Testis (tissue), 3 donors: Measurements from ENCODE around the gene FCER1G. TPM values are rescaled to one million over a fixed set of nuclear protein-coding genes. Genes with fewer than 3 reads are reported as not detected.

Source experiments
- DNase-seq: peaks from one replicate; pipeline ENCODE4 v3.0.0-alpha.2; 2019
- H3K27ac ChIP-seq, 2 donors: fragments of 200-600 bp; sonication (generic); one replicate each; pipeline ENCODE4 v1.5.1; 2019
- H3K27me3 ChIP-seq: fragments of 200-600 bp; sonication (generic); one replicate; pipeline ENCODE4 v1.5.1; 2019
- H3K36me3 ChIP-seq: fragments of 200-600 bp; sonication (generic); one replicate; pipeline ENCODE4 v1.5.1; 2017; ENCODE audit warnings: low read depth; ENCODE audit errors: missing control alignments
- H3K4me1 ChIP-seq: fragments of 200-600 bp; sonication (generic); one replicate; pipeline ENCODE4 v1.5.1; 2019
- H3K4me3 ChIP-seq, 2 donors: fragments of 200-600 bp; sonication (generic); one replicate each; pipeline ENCODE4 v1.5.1; 2017 to 2019
- H3K9me3 ChIP-seq: fragments of 200-600 bp; sonication (generic); one replicate; pipeline ENCODE4 v1.5.1; 2017
- CTCF ChIP-seq, 3 experiments: fragments of 450-650 bp in 2 of 3; fragments of 200-600 bp in 1 of 3; sonication (generic) in 1 of 3; IDR thresholded peaks; one replicate each; pipeline ENCODE4 v1.5.1; 2016 to 2019; ENCODE audit warnings: antibody characterized with exemption in 3 of 3, mild to moderate bottlenecking in 2 of 3, moderate library complexity in 1 of 3
- POLR2A ChIP-seq: fragments of 450-650 bp; IDR thresholded peaks from one replicate; pipeline ENCODE4 v1.6.1; 2017; ENCODE audit warnings: antibody characterized with exemption, mild to moderate bottlenecking, moderate library complexity
- WGBS, 2 donors: methylation state at CpG; one replicate each; pipeline ENCODE4 v1.1.5; 2018; 5-methylcytosine and 5-hydroxymethylcytosine counted together
- intact Hi-C: fragments of 100-400 bp; cut with DNase I; formaldehyde crosslinking; loops from one replicate; pipeline ENCODE4 v1.15.1; 2023; ENCODE audit warnings: low total_unique reads
- polyA plus RNA-seq: library from polyadenylated mRNA; stranded (reverse); fragments of 350-450 nt; fragmentation: Illumina TruSeq; extraction: RNeasy Lipid Tissue Mini Kit (QIAGEN cat#74804); gene quantifications from one replicate; pipeline ENCODE4 v1.2.3, GENCODE V29; 2014; ENCODE audit warnings: low read depth, low replicate concordance; ENCODE audit not compliant: insufficient read depth
- total RNA-seq, 2 donors: library from RNA; depleted of rRNA; stranded (reverse); fragments of >200 nt; gene quantifications; one replicate each; pipeline ENCODE4 v1.2.3, GENCODE V29; 2016

The FCER1G gene
- total and polyA plus RNA-seq, 3 donors from 2014 or later = 2.1 to 60.9 (median 13.3) TPM

DNA sequence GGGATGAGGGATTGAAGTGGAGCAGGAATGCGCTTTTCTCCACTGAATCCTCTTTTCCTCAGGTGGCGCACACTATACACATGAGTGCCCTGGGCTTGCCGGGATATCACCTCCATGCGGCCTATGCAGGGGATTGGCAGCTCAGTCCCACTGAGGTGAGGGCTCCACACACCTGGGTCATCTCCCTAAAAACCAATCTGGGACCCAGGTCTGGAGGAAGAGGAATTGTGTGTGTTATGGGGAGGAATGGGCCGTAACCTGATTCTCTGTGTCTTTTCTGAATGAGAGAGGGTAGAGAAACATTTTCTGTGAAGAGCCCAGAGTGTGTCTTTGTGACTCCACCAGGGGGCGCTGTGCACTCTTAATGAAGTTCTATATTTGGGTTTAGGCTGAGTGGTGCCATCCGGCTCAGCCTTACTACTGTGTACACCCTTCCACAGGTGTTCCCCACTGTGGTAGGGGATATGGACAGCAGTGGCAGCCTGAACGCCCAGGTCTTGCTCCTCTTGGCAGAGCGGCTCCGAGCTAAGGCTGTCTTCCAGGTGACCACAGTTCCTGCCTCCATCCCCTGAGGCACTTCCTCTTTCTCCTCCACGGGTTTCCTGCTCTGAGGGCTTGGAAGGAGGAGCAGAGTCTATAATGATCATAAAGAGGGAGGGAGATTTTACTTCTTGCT lies 12.2 kb downstream of the FCER1G start:
- intact Hi-C loops = no loop called here
- 31% methylated on average over 11 of the region's 11 CpGs for WGBS, 2 donors
- no peak overlapping the region for H3K4me3 ChIP-seq
- H3K9me3 ChIP-seq = no peaks in the 10 kb centered on the region
- H3K27me3 ChIP-seq = no peaks in the 10 kb centered on the region
- TF ChIP-seq CTCF (IDR thresholded peaks at IDR 0.05) = peak; percentile 95 to 98 (median 95)
- no peak for TF ChIP-seq POLR2A
- no peak overlapping the region for H3K27ac ChIP-seq
- no peaks in the 10 kb centered on the region for H3K36me3 ChIP-seq
- peak; percentile 92 for DNase-seq
- H3K4me1 ChIP-seq = peaks cover 15% of the 10 kb centered on the region

DNA sequence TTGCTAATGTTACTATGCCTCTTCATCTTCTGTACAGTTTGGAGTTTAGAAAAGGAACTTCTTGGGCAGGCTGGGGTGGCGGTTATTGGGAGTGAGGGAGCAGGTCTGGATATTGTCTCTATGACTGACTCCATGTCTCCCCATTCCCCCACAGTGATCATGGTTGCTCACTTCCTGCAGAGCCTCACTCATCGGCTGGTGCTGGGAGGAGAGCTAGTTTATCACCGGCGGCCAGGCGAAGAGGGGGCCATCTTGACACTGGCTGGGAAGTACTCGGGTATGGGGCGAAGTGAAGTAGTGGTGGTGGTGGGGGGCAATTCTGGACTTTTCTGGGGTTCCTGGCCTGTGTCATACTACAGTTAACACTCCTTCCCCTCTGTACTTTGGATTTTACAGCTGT lies 12.9 kb downstream of the FCER1G start:
- Histone ChIP-seq H3K9me3 (no peaks in the 10 kb centered on the region), H3K36me3 (no peaks in the 10 kb centered on the region), H3K4me1 (peaks cover 15% of the 10 kb centered on the region), H3K27ac (no peak overlapping the region), H3K4me3 (no peak overlapping the region), H3K27me3 (no peaks in the 10 kb centered on the region)
- 91% methylated on average over 6 to 7 of the region's 7 CpGs for WGBS, 2 donors
- no peak for TF ChIP-seq POLR2A
- no peak for TF ChIP-seq CTCF (IDR thresholded peaks at IDR 0.05)
- intact Hi-C loops = no loop called here
- DNase-seq = no peak

- intact Hi-C loops = no loop called here
- no peak for DNase-seq
- Histone ChIP-seq H3K9me3 (no peaks in the 10 kb centered on the region), H3K36me3 (no peaks in the 10 kb centered on the region), H3K27me3 (no peaks in the 10 kb centered on the region), H3K27ac (no peak overlapping the region), H3K4me3 (no peak overlapping the region), H3K4me1 (peaks cover 15% of the 10 kb centered on the region)
- 52 to 68% methylated on average over 3 of the region's 3 CpGs for WGBS, 2 donors
- TF ChIP-seq POLR2A (no peak), CTCF (IDR thresholded peaks at IDR 0.05) (no peak)
These were observed 14.8 kb downstream of the FCER1G start for GRCh38 chr1:161229896-161230295.

GRCh38 chr1:161230762-161231161 lies 15.7 kb downstream of the FCER1G start:
- Histone ChIP-seq H3K4me3 (no peak overlapping the region), H3K27ac (no peak overlapping the region), H3K9me3 (no peaks in the 10 kb centered on the region), H3K36me3 (no peaks in the 10 kb centered on the region), H3K4me1 (peaks cover 15% of the 10 kb centered on the region), H3K27me3 (no peaks in the 10 kb centered on the region)
- intact Hi-C loops = no loop called here
- DNase-seq = no peak
- TF ChIP-seq POLR2A (no peak), CTCF (IDR thresholded peaks at IDR 0.05) (no peak)
- WGBS, 2 donors = 91 to 92% methylated on average over 6 to 7 of the region's 7 CpGs

GRCh38 chr1:161233102-161233501 lies 18.0 kb downstream of the FCER1G start:
- WGBS, 2 donors = 83 to 93% methylated on average over 2 to 9 of the region's 9 CpGs
- Histone ChIP-seq H3K27ac (no peak overlapping the region), H3K9me3 (no peaks in the 10 kb centered on the region), H3K4me1 (no peaks in the 10 kb centered on the region), H3K36me3 (no peaks in the 10 kb centered on the region), H3K4me3 (no peak overlapping the region), H3K27me3 (no peaks in the 10 kb centered on the region)
- TF ChIP-seq POLR2A (no peak), CTCF (IDR thresholded peaks at IDR 0.05) (no peak)
- DNase-seq = no peak
- intact Hi-C loops = no loop called here
